ENCODE results near the gene MEGF11.

GRCh38 chr15:66163553-66163952 is 90.0 kb downstream of the MEGF11 start:
- TF ChIP-seq, protein P1, sequence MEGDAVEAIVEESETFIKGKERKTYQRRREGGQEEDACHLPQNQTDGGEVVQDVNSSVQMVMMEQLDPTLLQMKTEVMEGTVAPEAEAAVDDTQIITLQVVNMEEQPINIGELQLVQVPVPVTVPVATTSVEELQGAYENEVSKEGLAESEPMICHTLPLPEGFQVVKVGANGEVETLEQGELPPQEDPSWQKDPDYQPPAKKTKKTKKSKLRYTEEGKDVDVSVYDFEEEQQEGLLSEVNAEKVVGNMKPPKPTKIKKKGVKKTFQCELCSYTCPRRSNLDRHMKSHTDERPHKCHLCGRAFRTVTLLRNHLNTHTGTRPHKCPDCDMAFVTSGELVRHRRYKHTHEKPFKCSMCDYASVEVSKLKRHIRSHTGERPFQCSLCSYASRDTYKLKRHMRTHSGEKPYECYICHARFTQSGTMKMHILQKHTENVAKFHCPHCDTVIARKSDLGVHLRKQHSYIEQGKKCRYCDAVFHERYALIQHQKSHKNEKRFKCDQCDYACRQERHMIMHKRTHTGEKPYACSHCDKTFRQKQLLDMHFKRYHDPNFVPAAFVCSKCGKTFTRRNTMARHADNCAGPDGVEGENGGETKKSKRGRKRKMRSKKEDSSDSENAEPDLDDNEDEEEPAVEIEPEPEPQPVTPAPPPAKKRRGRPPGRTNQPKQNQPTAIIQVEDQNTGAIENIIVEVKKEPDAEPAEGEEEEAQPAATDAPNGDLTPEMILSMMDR (IDR thresholded peaks at IDR 0.05), result no peak
- no peak for TF ChIP-seq POLR2A (IDR thresholded peaks at IDR 0.05)
